ENCODE measurements around the gene C8A. TPM values are rescaled to one million over a fixed set of nuclear protein-coding genes. Genes with fewer than 3 reads are reported as not detected.

C8A gene
- total RNA-seq, 1 donor from 2014 or later: not detected

- H3K4me3 ChIP-seq: no peak overlapping the region
- no peaks in the 10 kb centered on the region for H3K4me1 ChIP-seq
- DNase-seq (ENCODE audit: extremely low spot score in 2 of 2): no peak
- TF ChIP-seq, protein P1, sequence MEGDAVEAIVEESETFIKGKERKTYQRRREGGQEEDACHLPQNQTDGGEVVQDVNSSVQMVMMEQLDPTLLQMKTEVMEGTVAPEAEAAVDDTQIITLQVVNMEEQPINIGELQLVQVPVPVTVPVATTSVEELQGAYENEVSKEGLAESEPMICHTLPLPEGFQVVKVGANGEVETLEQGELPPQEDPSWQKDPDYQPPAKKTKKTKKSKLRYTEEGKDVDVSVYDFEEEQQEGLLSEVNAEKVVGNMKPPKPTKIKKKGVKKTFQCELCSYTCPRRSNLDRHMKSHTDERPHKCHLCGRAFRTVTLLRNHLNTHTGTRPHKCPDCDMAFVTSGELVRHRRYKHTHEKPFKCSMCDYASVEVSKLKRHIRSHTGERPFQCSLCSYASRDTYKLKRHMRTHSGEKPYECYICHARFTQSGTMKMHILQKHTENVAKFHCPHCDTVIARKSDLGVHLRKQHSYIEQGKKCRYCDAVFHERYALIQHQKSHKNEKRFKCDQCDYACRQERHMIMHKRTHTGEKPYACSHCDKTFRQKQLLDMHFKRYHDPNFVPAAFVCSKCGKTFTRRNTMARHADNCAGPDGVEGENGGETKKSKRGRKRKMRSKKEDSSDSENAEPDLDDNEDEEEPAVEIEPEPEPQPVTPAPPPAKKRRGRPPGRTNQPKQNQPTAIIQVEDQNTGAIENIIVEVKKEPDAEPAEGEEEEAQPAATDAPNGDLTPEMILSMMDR (IDR thresholded peaks at IDR 0.05): no peak
- TF ChIP-seq POLR2AphosphoS5 (IDR thresholded peaks at IDR 0.05; ENCODE audit: insufficient read depth in 1 of 2, low read depth in 1 of 2): no peak
- TF ChIP-seq POLR2A (IDR thresholded peaks at IDR 0.05): no peak
- intact Hi-C loops (cut with DNase I): no loop called here
- no peaks in the 10 kb centered on the region for H3K9me3 ChIP-seq
- H3K27ac ChIP-seq: no peak overlapping the region
- no peaks in the 10 kb centered on the region for H3K27me3 ChIP-seq
- H3K36me3 ChIP-seq: no peaks in the 10 kb centered on the region
Observed at GRCh38 chr1:56903778-56904177, 49.2 kb downstream of the C8A start.

GRCh38 chr1:56904663-56905397 is 50.2 kb downstream of the C8A start:
- TF ChIP-seq, protein P1 (IDR thresholded peaks at IDR 0.05): no peak
- TF ChIP-seq POLR2A (IDR thresholded peaks at IDR 0.05) (no peak), POLR2AphosphoS5 (IDR thresholded peaks at IDR 0.05; ENCODE audit: insufficient read depth in 1 of 2, low read depth in 1 of 2) (no peak)
- Histone ChIP-seq H3K27ac (no peak overlapping the region), H3K36me3 (no peaks in the 10 kb centered on the region), H3K27me3 (no peaks in the 10 kb centered on the region), H3K4me3 (no peak overlapping the region), H3K4me1 (no peaks in the 10 kb centered on the region), H3K9me3 (no peaks in the 10 kb centered on the region)
- DNase-seq (ENCODE audit: extremely low spot score in 2 of 2): no peak
- intact Hi-C loops (cut with DNase I): no loop called here

- DNase-seq (ENCODE audit: extremely low spot score in 2 of 2): no peak
- Histone ChIP-seq H3K4me3 (no peak overlapping the region), H3K27me3 (no peaks in the 10 kb centered on the region), H3K36me3 (no peaks in the 10 kb centered on the region), H3K27ac (no peak overlapping the region), H3K4me1 (no peaks in the 10 kb centered on the region), H3K9me3 (no peaks in the 10 kb centered on the region)
- intact Hi-C loops (cut with DNase I): no loop called here
- TF ChIP-seq POLR2AphosphoS5 (IDR thresholded peaks at IDR 0.05; ENCODE audit: insufficient read depth in 1 of 2, low read depth in 1 of 2): no peak
Observed at GRCh38 chr1:56905667-56906066, 51.1 kb downstream of the C8A start.

- no peak for DNase-seq (ENCODE audit: extremely low spot score in 2 of 2)
- Histone ChIP-seq H3K4me1 (no peaks in the 10 kb centered on the region), H3K27me3 (no peaks in the 10 kb centered on the region), H3K9me3 (no peaks in the 10 kb centered on the region), H3K36me3 (no peaks in the 10 kb centered on the region), H3K27ac (no peak overlapping the region), H3K4me3 (no peak overlapping the region)
- intact Hi-C loops (cut with DNase I): no loop called here
- no peak for TF ChIP-seq POLR2A (IDR thresholded peaks at IDR 0.05)
- TF ChIP-seq, protein P1 (IDR thresholded peaks at IDR 0.05): no peak
- TF ChIP-seq POLR2AphosphoS5 (IDR thresholded peaks at IDR 0.05; ENCODE audit: insufficient read depth in 1 of 2, low read depth in 1 of 2): no peak
Observed at GRCh38 chr1:56908619-56909221, 54.1 kb downstream of the C8A start.

GRCh38 chr1:56910441-56910985 is 55.9 kb downstream of the C8A start:
- intact Hi-C loops (cut with DNase I): no loop called here
- H3K27me3 ChIP-seq: no peaks in the 10 kb centered on the region
- H3K4me1 ChIP-seq: no peaks in the 10 kb centered on the region
- no peak for DNase-seq (ENCODE audit: extremely low spot score in 2 of 2)
- H3K9me3 ChIP-seq: no peaks in the 10 kb centered on the region
- TF ChIP-seq POLR2AphosphoS5 (IDR thresholded peaks at IDR 0.05; ENCODE audit: insufficient read depth in 1 of 2, low read depth in 1 of 2): no peak
- TF ChIP-seq, protein P1 (IDR thresholded peaks at IDR 0.05): no peak
- TF ChIP-seq POLR2A (IDR thresholded peaks at IDR 0.05): no peak
- no peaks in the 10 kb centered on the region for H3K36me3 ChIP-seq
- no peak overlapping the region for H3K27ac ChIP-seq
- H3K4me3 ChIP-seq: no peak overlapping the region
